ENCODE data around the gene IGFBP3. TPM values are rescaled to one million over a fixed set of nuclear protein-coding genes. Genes with fewer than 3 reads are reported as not detected.

The IGFBP3 gene
- total RNA-seq, 1 experiment from 2014 or later: 2.9 TPM

GRCh38 chr7:45910855-45911254 is 10.2 kb downstream of the IGFBP3 start:
- CTCF ChIA-PET: interaction anchor here (0.9 kb wide), 1 partner anchor 12 kb away, joined by 3 read pairs; no protein-coding TSS in a partner anchor
- H3K4me3 Mint-ChIP-seq: no peak overlapping the region

More at GRCh38 chr7:45910855-45911254, 10.2 kb downstream of the IGFBP3 start:
- Mint-ChIP-seq H3K27me3 (ENCODE audit: low read depth) (no peaks in the 10 kb centered on the region; the same call in 1 of the 2 replicates), H3K4me1 (peaks cover 3% of the 10 kb centered on the region; the same call in 1 of the 2 replicates), H3K9me3 (no peaks in the 10 kb centered on the region), H3K36me3 (no peaks in the 10 kb centered on the region), H3K27ac (no peak overlapping the region)
- DNase-seq (ENCODE audit: low spot score) (no peak), ATAC-seq (no peak)
- POLR2A ChIA-PET: no interaction called here
- TF ChIP-seq AR (CRISPR knock-in tag; IDR thresholded peaks at IDR 0.05): no peak
- TF ChIP-seq ATF2 (CRISPR knock-in tag; IDR thresholded peaks at IDR 0.05; ENCODE audit: borderline replicate concordance, low read depth): no peak
- TF ChIP-seq ZNF423 (CRISPR knock-in tag; IDR thresholded peaks at IDR 0.05): no peak
- TF ChIP-seq NR1H2 (CRISPR knock-in tag; IDR thresholded peaks at IDR 0.05): no peak
- no peak for TF ChIP-seq ZNF532 (CRISPR knock-in tag; IDR thresholded peaks at IDR 0.05; ENCODE audit: borderline replicate concordance)
- TF ChIP-seq MLX (CRISPR knock-in tag; IDR thresholded peaks at IDR 0.05): no peak
- no peak for TF ChIP-seq JUN (CRISPR knock-in tag; IDR thresholded peaks at IDR 0.05)
- TF ChIP-seq CBFB (CRISPR knock-in tag; IDR thresholded peaks at IDR 0.05; ENCODE audit: low read depth): no peak
- no peak for TF ChIP-seq PRDM15 (CRISPR knock-in tag; IDR thresholded peaks at IDR 0.05)
- no peak for TF ChIP-seq SOX15 (CRISPR knock-in tag; IDR thresholded peaks at IDR 0.05)
- no peak for TF ChIP-seq RORB (CRISPR knock-in tag; IDR thresholded peaks at IDR 0.05)
